H9 (cell line): ENCODE data around the gene ADGRF1. TPM values are rescaled to one million over a fixed set of nuclear protein-coding genes. Genes with fewer than 3 reads are reported as not detected.

Experiments
- DNase-seq: peaks from one replicate; pipeline ENCODE4 v3.0.0-alpha.2; 2017
- H2AFZ ChIP-seq: one replicate; pipeline ENCODE4 v1.6.1; 2013; ENCODE audit warnings: mild to moderate bottlenecking, low read length, control low read depth, moderate library complexity
- H2AK5ac ChIP-seq: 2 replicates; pipeline ENCODE4 v1.6.1; 2013; ENCODE audit warnings: low read length, control low read depth, mixed read lengths; ENCODE audit not compliant: insufficient read length
- H2BK120ac ChIP-seq: one replicate; pipeline ENCODE4 v1.6.1; 2013; ENCODE audit warnings: low read depth, mild to moderate bottlenecking, low read length, control low read depth, inconsistent platforms; ENCODE audit not compliant: poor library complexity, severe bottlenecking
- H2BK12ac ChIP-seq: 2 replicates; pipeline ENCODE4 v1.6.1; 2013; ENCODE audit warnings: low read length, control low read depth, mixed read lengths, low read depth; ENCODE audit not compliant: insufficient read length
- H2BK15ac ChIP-seq: 2 replicates; pipeline ENCODE4 v1.6.1; 2013; ENCODE audit warnings: low read depth, low read length, control low read depth
- H2BK20ac ChIP-seq: one replicate; pipeline ENCODE4 v1.6.1; 2013; ENCODE audit warnings: low read depth, mild to moderate bottlenecking, low read length, control low read depth, inconsistent platforms; ENCODE audit not compliant: poor library complexity, severe bottlenecking
- H2BK5ac ChIP-seq: 2 replicates; pipeline ENCODE4 v1.6.1; 2013; ENCODE audit warnings: low read length, control low read depth, mixed read lengths; ENCODE audit not compliant: insufficient read length
- H3K14ac ChIP-seq: 2 replicates; pipeline ENCODE4 v1.6.1; 2013; ENCODE audit warnings: low read length, control low read depth; ENCODE audit not compliant: insufficient read depth
- H3K18ac ChIP-seq: 2 replicates; pipeline ENCODE4 v1.6.1; 2013; ENCODE audit warnings: low read depth, mild to moderate bottlenecking, mixed read lengths, low read length, control low read depth; ENCODE audit not compliant: insufficient read length
- H3K23ac ChIP-seq: 2 replicates; pipeline ENCODE4 v1.6.1; 2013; ENCODE audit warnings: low read length, control low read depth, mixed read lengths, low read depth; ENCODE audit not compliant: insufficient read length
- H3K23me2 ChIP-seq: 2 replicates; pipeline ENCODE4 v1.6.1; 2013; ENCODE audit warnings: low read depth, mild to moderate bottlenecking, mixed read lengths, low read length, control low read depth; ENCODE audit not compliant: insufficient read length, poor library complexity, severe bottlenecking
- H3K27ac ChIP-seq: 2 replicates; pipeline ENCODE4 v1.5.1; 2013; ENCODE audit warnings: low read length, control low read depth, mixed read lengths, low read depth; ENCODE audit not compliant: insufficient read length
- H3K27me3 ChIP-seq: 2 replicates; pipeline ENCODE4 v1.6.1; 2013; ENCODE audit warnings: low read length, control low read depth, inconsistent platforms; ENCODE audit not compliant: insufficient read depth
- H3K4ac ChIP-seq: 2 replicates; pipeline ENCODE4 v1.6.1; 2013; ENCODE audit warnings: low read depth, mild to moderate bottlenecking, control low read depth, inconsistent platforms, low read length, moderate library complexity
- H3K4me1 ChIP-seq: 2 replicates; pipeline ENCODE4 v1.6.1; 2013; ENCODE audit warnings: low read length, control low read depth, inconsistent platforms; ENCODE audit not compliant: insufficient read depth
- H3K4me2 ChIP-seq: 2 replicates; pipeline ENCODE4 v1.6.1; 2013; ENCODE audit warnings: low read length, control low read depth, mixed read lengths; ENCODE audit not compliant: insufficient read length, insufficient read depth
- H3K56ac ChIP-seq: 2 replicates; pipeline ENCODE4 v1.6.1; 2013; ENCODE audit warnings: low read depth, mild to moderate bottlenecking, mixed read lengths, low read length, control low read depth; ENCODE audit not compliant: insufficient read length
- H3K79me1 ChIP-seq: 2 replicates; pipeline ENCODE4 v1.6.1; 2013; ENCODE audit warnings: low read depth, mild to moderate bottlenecking, moderate library complexity, low read length, control low read depth, inconsistent platforms; ENCODE audit not compliant: insufficient read depth, poor library complexity, severe bottlenecking
- H3K79me2 ChIP-seq: 2 replicates; pipeline ENCODE4 v1.6.1; 2013; ENCODE audit warnings: low read length, control low read depth, inconsistent platforms; ENCODE audit not compliant: insufficient read depth
- H3K9ac ChIP-seq: 2 replicates; pipeline ENCODE4 v1.6.1; 2013; ENCODE audit warnings: low read length, control low read depth, mixed read lengths; ENCODE audit not compliant: insufficient read length; ENCODE audit errors: extremely low read depth
- H3K9me3 ChIP-seq: one replicate; pipeline ENCODE4 v1.6.1; 2013; ENCODE audit warnings: low read depth, low read length, inconsistent platforms; ENCODE audit not compliant: control insufficient read depth
- H3T11ph ChIP-seq: one replicate; pipeline ENCODE4 v1.6.1; 2013; ENCODE audit warnings: mild to moderate bottlenecking, low read length, control low read depth, inconsistent platforms
- H4K20me1 ChIP-seq: one replicate; pipeline ENCODE4 v1.6.1; 2013; ENCODE audit not compliant: control insufficient read depth, insufficient read length, insufficient read depth
- H4K5ac ChIP-seq: 2 replicates; pipeline ENCODE4 v1.6.1; 2013; ENCODE audit warnings: low read depth, mild to moderate bottlenecking, mixed read lengths, low read length, control low read depth; ENCODE audit not compliant: insufficient read length
- H4K8ac ChIP-seq: replicated peaks from 2 replicates; pipeline ENCODE4 v1.6.1; 2013; ENCODE audit warnings: low read length, control low read depth, mixed read lengths, low read depth; ENCODE audit not compliant: insufficient read length
- H4K91ac ChIP-seq: 2 replicates; pipeline ENCODE4 v1.6.1; 2013; ENCODE audit warnings: low read depth, mild to moderate bottlenecking, moderate library complexity, mixed read lengths, low read length, control low read depth; ENCODE audit not compliant: insufficient read length
- H3K27ac Mint-ChIP-seq, 3 experiments: 2 replicates in 2 of 3; 3 replicates in 1 of 3; pipeline ENCODE4 v1.8.0; 2020 to 2021; ENCODE audit warnings: mixed read lengths in 3 of 3, mild to moderate bottlenecking in 1 of 3, moderate library complexity in 1 of 3
- H3K27me3 Mint-ChIP-seq: 2 replicates; pipeline ENCODE4 v1.8.0; 2021; ENCODE audit warnings: low read depth, mild to moderate bottlenecking, moderate library complexity, mixed read lengths
- H3K36me3 Mint-ChIP-seq, 3 experiments: 2 replicates in 2 of 3; 3 replicates in 1 of 3; pipeline ENCODE4 v1.8.0; 2020 to 2021; ENCODE audit warnings: low read depth in 3 of 3, mixed read lengths in 3 of 3; ENCODE audit not compliant: insufficient read depth in 1 of 3
- H3K4me1 Mint-ChIP-seq, 2 experiments: 2 replicates each; pipeline ENCODE4 v1.8.0; 2020; ENCODE audit warnings: mixed read lengths in 2 of 2
- H3K4me3 Mint-ChIP-seq, 2 experiments: 2 replicates in 1 of 2; 3 replicates in 1 of 2; pipeline ENCODE4 v1.8.0; 2020 to 2021; ENCODE audit warnings: mild to moderate bottlenecking in 2 of 2, mixed read lengths in 2 of 2, moderate library complexity in 1 of 2
- H3K9me3 Mint-ChIP-seq, 2 experiments: 2 replicates in 1 of 2; 3 replicates in 1 of 2; pipeline ENCODE4 v1.8.0; 2020; ENCODE audit warnings: mild to moderate bottlenecking in 2 of 2, mixed read lengths in 2 of 2, moderate library complexity in 1 of 2
- CTCF ChIP-seq: fragments of 200-600 bp; sonication (generic); conservative IDR thresholded peaks from 3 replicates; pipeline ENCODE4 v1.8.0; 2021; ENCODE audit warnings: antibody characterized with exemption, mild to moderate bottlenecking
- WGBS: extraction: QIAGEN DNeasy Blood & Tissue Kit; methylation state at CpG from one replicate; pipeline ENCODE4 v1.1.7; 2013; ENCODE audit warnings: missing lambda C conversion rate, low lambda C conversion rate, mixed read lengths; ENCODE audit not compliant: insufficient read length; ENCODE audit errors: extremely low coverage; 5-methylcytosine and 5-hydroxymethylcytosine counted together
- total RNA-seq: library from RNA; stranded (reverse); gene quantifications from 2 replicates; pipeline ENCODE4 v1.2.1, GENCODE V29; 2021

The ADGRF1 gene
- total RNA-seq, 1 experiment from 2014 or later = not detected

- no CpG with 5 or more reads among the region's 7 CpGs for WGBS
- H3K79me2 ChIP-seq = no peaks in the 10 kb centered on the region
- H3K14ac ChIP-seq = no peak overlapping the region
These were observed 32.5 kb downstream of the ADGRF1 start for GRCh38 chr6:47009583-47009982.

More at GRCh38 chr6:47009583-47009982, 32.5 kb downstream of the ADGRF1 start:
- no peak overlapping the region for H3K4me3 Mint-ChIP-seq
- H3K4me1 Mint-ChIP-seq = no peaks in the 10 kb centered on the region; a peak in 1 of 4 replicates
- Histone ChIP-seq H3K27me3 (no peaks in the 10 kb centered on the region), H3K56ac (no peak overlapping the region), H3K4me2 (no peak overlapping the region), H3K23me2 (no peaks in the 10 kb centered on the region), H4K5ac (no peak overlapping the region), H2AFZ (no peak overlapping the region), H4K91ac (no peak overlapping the region), H3K9ac (no peak overlapping the region), H3K18ac (no peak overlapping the region), H3K9me3 (no peaks in the 10 kb centered on the region), H2BK120ac (no peak overlapping the region), H3K4ac (no peak overlapping the region), H3K23ac (no peak overlapping the region), H4K8ac (no peak overlapping the region), H2BK5ac (no peak overlapping the region), H4K20me1 (no peaks in the 10 kb centered on the region), H2BK20ac (no peak overlapping the region), H2BK12ac (no peak overlapping the region), H2AK5ac (no peak overlapping the region), H2BK15ac (no peak overlapping the region), H3T11ph (no peak overlapping the region), H3K4me1 (no peaks in the 10 kb centered on the region), H3K27ac (no peak overlapping the region), H3K79me1 (no peaks in the 10 kb centered on the region)
- H3K27me3 Mint-ChIP-seq = 0 out of 2 replicates have a peak, but pooled peaks cover 2% of the 10 kb centered on the region
- peak; percentile 35; the same call in 1 of the 3 replicates for TF ChIP-seq CTCF
- H3K9me3 Mint-ChIP-seq = no peaks in the 10 kb centered on the region
- H3K27ac Mint-ChIP-seq = no peak overlapping the region
- H3K36me3 Mint-ChIP-seq = no peaks in the 10 kb centered on the region
- no peak for DNase-seq
